HepG2 (cell line): ENCODE measurements around the gene AP3M1. TPM values are rescaled to one million over a fixed set of nuclear protein-coding genes. Genes with fewer than 3 reads are reported as not detected.

ENCODE experiments used
- AGO1 ChIP-seq: fragments of 200-400 bp; formaldehyde crosslinking; IDR thresholded peaks from 2 replicates; pipeline ENCODE4 v1.6.1; 2017; ENCODE audit warnings: mild to moderate bottlenecking, low read depth, low read length, moderate library complexity; ENCODE audit not compliant: poor library complexity, severe bottlenecking
- AHDC1 ChIP-seq: sonication (generic); formaldehyde crosslinking; IDR thresholded peaks from 2 replicates; pipeline ENCODE4 v1.5.1; 2020; ENCODE audit warnings: mild to moderate bottlenecking, missing genetic modification reagents, borderline replicate concordance
- CREBL2 ChIP-seq: sonication (generic); formaldehyde crosslinking; IDR thresholded peaks from 2 replicates; pipeline ENCODE4 v1.8.1; 2023; ENCODE audit warnings: missing genetic modification reagents, mild to moderate bottlenecking, borderline replicate concordance
- HNF1B ChIP-seq: sonication (generic); formaldehyde crosslinking; IDR thresholded peaks from 2 replicates; pipeline ENCODE4 v1.5.1; 2020; ENCODE audit warnings: mild to moderate bottlenecking, moderate library complexity, missing genetic modification reagents
- MZF1 ChIP-seq: sonication (generic); formaldehyde crosslinking; IDR thresholded peaks from 2 replicates; pipeline ENCODE4 v1.8.1; 2023; ENCODE audit warnings: mild to moderate bottlenecking, missing genetic modification reagents, borderline replicate concordance
- NFIB ChIP-seq: sonication (generic); formaldehyde crosslinking; IDR thresholded peaks from 2 replicates; pipeline ENCODE4 v1.9.0; 2021; ENCODE audit warnings: missing genetic modification reagents, mild to moderate bottlenecking, borderline replicate concordance
- SALL2 ChIP-seq: sonication (generic); formaldehyde crosslinking; IDR thresholded peaks from 2 replicates; pipeline ENCODE4 v1.8.1; 2023; ENCODE audit warnings: mild to moderate bottlenecking, missing genetic modification reagents, inconsistent platforms
- SIX4 ChIP-seq: sonication (generic); formaldehyde crosslinking; IDR thresholded peaks from 2 replicates; pipeline ENCODE4 v1.4.0; 2020; ENCODE audit warnings: missing genetic modification reagents
- UBTF ChIP-seq: sonication (generic); formaldehyde crosslinking; IDR thresholded peaks from 2 replicates; pipeline ENCODE4 v1.4.0; 2020; ENCODE audit warnings: mild to moderate bottlenecking, missing genetic modification reagents
- XBP1 ChIP-seq: sonication (generic); formaldehyde crosslinking; IDR thresholded peaks from 2 replicates; pipeline ENCODE4 v1.5.0; 2020; ENCODE audit warnings: missing genetic modification reagents
- ZBTB7A ChIP-seq: sonication (generic); formaldehyde crosslinking; IDR thresholded peaks from 2 replicates; pipeline ENCODE4 v1.8.0; 2022; ENCODE audit warnings: mild to moderate bottlenecking, missing genetic modification reagents
- ZFYVE20 ChIP-seq: sonication (generic); formaldehyde crosslinking; IDR thresholded peaks from 2 replicates; pipeline ENCODE4 v1.8.0; 2023; ENCODE audit warnings: low read depth, mild to moderate bottlenecking, moderate library complexity, missing genetic modification reagents, borderline replicate concordance
- ZNF235 ChIP-seq: sonication (generic); formaldehyde crosslinking; IDR thresholded peaks from 2 replicates; pipeline ENCODE4 v1.8.1; 2023; ENCODE audit warnings: mild to moderate bottlenecking, missing genetic modification reagents, borderline replicate concordance
- ZNF280B ChIP-seq: sonication (generic); formaldehyde crosslinking; IDR thresholded peaks from 2 replicates; pipeline ENCODE4 v1.5.0; 2020; ENCODE audit warnings: missing genetic modification reagents, mild to moderate bottlenecking, borderline replicate concordance
- ZNF567 ChIP-seq: sonication (generic); formaldehyde crosslinking; IDR thresholded peaks from 2 replicates; pipeline ENCODE4 v1.8.1; 2023; ENCODE audit warnings: mild to moderate bottlenecking, missing genetic modification reagents, borderline replicate concordance
- polyA plus RNA-seq, 8 experiments: library from polyadenylated mRNA; depleted of rRNA in 3 of 8; stranded (reverse) in 7 of 8; unstranded in 1 of 8; fragments of >200 nt; fragmentation: Illumina TruSeq in 4 of 8; extraction: Trizol in 4 of 8; gene quantifications; 2 replicates each; pipeline versions ENCODE4 v1.2.1 to v1.2.3, GENCODE V29; 2011 to 2016; ENCODE audit warnings: low read depth in 4 of 8, missing spikeins in 1 of 8, mixed read lengths in 1 of 8; ENCODE audit not compliant: insufficient read depth in 1 of 8
- total RNA-seq, 5 experiments: library from RNA; depleted of rRNA; stranded (reverse); fragments of >200 nt; fragmentation: Illumina TruSeq; extraction: Trizol; gene quantifications; 2 replicates each; pipeline ENCODE4 v1.2.3, GENCODE V29; 2016; ENCODE audit warnings: low read depth in 1 of 5

Gene AP3M1
- total and polyA plus RNA-seq, 2 of the 13 experiments (the other 11 are each of a cell fraction or from before 2014, with no cell fraction given), result 29.0 to 31.6 TPM

- TF ChIP-seq UBTF (peak; percentile 94), CREBL2 (peak; percentile 83; the same call in 1 of the 2 replicates), ZBTB7A (peak; percentile 79), ZFYVE20 (CRISPR knock-in tag) (0 out of 2 replicates have a peak, but pooled peaks have one; percentile 19), SALL2 (peak; percentile 90), HNF1B (CRISPR knock-in tag) (peak; percentile 63; the same call in 1 of the 2 replicates), ZNF235 (0 out of 2 replicates have a peak, but pooled peaks have one; percentile 45), AGO1 (peak; percentile 86), SIX4 (CRISPR knock-in tag) (0 out of 2 replicates have a peak, but pooled peaks have one; percentile 43), MZF1 (CRISPR knock-in tag) (peak; percentile 55; the same call in 1 of the 2 replicates), ZNF280B (peak; percentile 94), XBP1 (no peak), NFIB (CRISPR knock-in tag) (no peak), ZNF567 (CRISPR knock-in tag) (no peak), AHDC1 (0 out of 2 replicates have a peak, but pooled peaks have one; percentile 48)
These were observed 25.9 kb upstream of the AP3M1 start (continued) for GRCh38 chr10:74176380-74177139.
